Large intestine (tissue), 3 donors: ENCODE data around the gene CSF3R. TPM values are rescaled to one million over a fixed set of nuclear protein-coding genes. Genes with fewer than 3 reads are reported as not detected.

Experiments
- DNase-seq, 2 donors: peaks; one replicate each; pipeline versions ENCODE4 v3.0.0 to v3.0.0-alpha.2; 2013
- H3K27ac ChIP-seq: one replicate; pipeline ENCODE4 v1.5.1; 2013; ENCODE audit warnings: low read length
- H3K27me3 ChIP-seq: 2 replicates; pipeline ENCODE4 v1.6.1; 2013; ENCODE audit warnings: low read length; ENCODE audit not compliant: control insufficient read depth, insufficient read depth
- H3K36me3 ChIP-seq: 2 replicates; pipeline ENCODE4 v1.6.1; 2013; ENCODE audit warnings: low read length; ENCODE audit not compliant: control insufficient read depth, insufficient read depth
- H3K4me1 ChIP-seq: one replicate; pipeline ENCODE4 v1.6.1; 2013; ENCODE audit warnings: low read length; ENCODE audit not compliant: control insufficient read depth, insufficient read depth
- H3K4me3 ChIP-seq: one replicate; pipeline ENCODE4 v1.5.1; 2013; ENCODE audit warnings: low read length
- H3K9me3 ChIP-seq: one replicate; pipeline ENCODE4 v1.6.1; 2013; ENCODE audit warnings: mild to moderate bottlenecking, low read depth, low read length, moderate library complexity; ENCODE audit not compliant: control insufficient read depth
- WGBS: methylation state at CpG from one replicate; pipeline ENCODE4 v1.1.5; 2013; ENCODE audit warnings: low lambda C conversion rate; ENCODE audit not compliant: insufficient coverage; 5-methylcytosine and 5-hydroxymethylcytosine counted together
- polyA plus RNA-seq: library from polyadenylated mRNA; unstranded; fragments of 120-200 nt; gene quantifications from one replicate; pipeline ENCODE4 v1.2.1, GENCODE V29; 2013

The CSF3R gene
- polyA plus RNA-seq, 1 donor = 4.1 TPM

DNA sequence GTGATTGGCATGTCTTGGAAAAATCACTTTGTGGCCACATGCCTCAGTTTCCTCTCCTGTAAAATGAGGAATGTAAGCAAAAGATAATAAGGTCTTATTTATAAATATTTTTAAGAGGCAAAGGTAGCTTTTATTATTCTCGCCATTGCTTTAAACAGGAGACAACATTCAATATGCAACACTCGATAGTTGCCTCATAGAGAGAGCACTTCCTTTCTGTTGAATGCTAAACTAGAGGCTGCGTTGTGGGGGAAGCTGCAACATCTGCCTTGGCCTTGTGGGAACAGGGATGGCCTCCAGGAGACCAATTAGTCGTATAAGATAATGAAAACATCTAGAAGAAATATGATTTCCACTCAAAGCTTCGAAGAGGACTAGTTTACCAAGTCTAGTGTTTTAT, 36.0 kb downstream of the CSF3R start:
- no CpG with 5 or more reads among the region's 5 CpGs for WGBS
- no peaks in the 10 kb centered on the region for H3K4me1 ChIP-seq
- no peaks in the 10 kb centered on the region for H3K36me3 ChIP-seq
- no peak overlapping the region for H3K27ac ChIP-seq
- no peak overlapping the region for H3K4me3 ChIP-seq
- no peaks in the 10 kb centered on the region for H3K9me3 ChIP-seq
- no peak for DNase-seq
- H3K27me3 ChIP-seq = no peaks in the 10 kb centered on the region

- Histone ChIP-seq H3K9me3 (no peaks in the 10 kb centered on the region), H3K36me3 (no peaks in the 10 kb centered on the region), H3K27me3 (no peaks in the 10 kb centered on the region), H3K4me1 (no peaks in the 10 kb centered on the region), H3K4me3 (no peak overlapping the region), H3K27ac (no peak overlapping the region)
- WGBS = no CpG with 5 or more reads among the region's 8 CpGs
- no peak for DNase-seq
Measured at GRCh38 chr1:36446271-36446670, 36.4 kb downstream of the CSF3R start.

GRCh38 chr1:36443297-36443696, 39.4 kb downstream of the CSF3R start:
- Histone ChIP-seq H3K27ac (no peak overlapping the region), H3K27me3 (no peaks in the 10 kb centered on the region), H3K4me3 (no peak overlapping the region), H3K9me3 (no peaks in the 10 kb centered on the region), H3K36me3 (peaks cover 3% of the 10 kb centered on the region), H3K4me1 (no peaks in the 10 kb centered on the region)
- no CpG with 5 or more reads among the region's 2 CpGs for WGBS
- no peak for DNase-seq

DNA sequence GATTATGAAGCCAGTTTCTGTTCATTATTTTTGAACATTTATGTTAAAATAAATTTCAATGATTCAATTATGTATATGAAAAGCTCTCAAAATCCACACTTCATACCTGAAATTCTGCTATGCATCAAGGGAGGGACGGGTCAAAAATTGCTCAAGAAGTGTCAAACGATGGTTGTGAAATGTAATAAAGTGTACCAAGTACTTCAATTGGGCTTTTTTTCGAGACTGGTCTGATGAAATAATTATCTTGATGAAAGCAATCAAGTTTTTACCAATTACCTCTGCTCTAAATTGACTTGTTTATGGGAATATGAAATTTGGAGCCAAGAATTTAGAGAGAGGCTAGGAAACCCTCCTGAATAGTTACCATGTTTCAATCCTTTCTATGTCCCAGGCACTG, 40.4 kb downstream of the CSF3R start:
- WGBS = 100% methylated on average over 2 of the region's 3 CpGs
- no peaks in the 10 kb centered on the region for H3K4me1 ChIP-seq
- H3K9me3 ChIP-seq = no peaks in the 10 kb centered on the region
- H3K4me3 ChIP-seq = no peak overlapping the region
- no peak for DNase-seq
- H3K27ac ChIP-seq = no peak overlapping the region
- peaks cover 3% of the 10 kb centered on the region for H3K36me3 ChIP-seq
- no peaks in the 10 kb centered on the region for H3K27me3 ChIP-seq

GRCh38 chr1:36440646-36441045, 42.1 kb downstream of the CSF3R start:
- Histone ChIP-seq H3K27me3 (no peaks in the 10 kb centered on the region), H3K36me3 (peaks cover 7% of the 10 kb centered on the region), H3K27ac (no peak overlapping the region), H3K4me3 (no peak overlapping the region), H3K9me3 (no peaks in the 10 kb centered on the region), H3K4me1 (no peaks in the 10 kb centered on the region)
- WGBS = 80% methylated on average over 1 of the region's 3 CpGs
- DNase-seq = no peak

DNA sequence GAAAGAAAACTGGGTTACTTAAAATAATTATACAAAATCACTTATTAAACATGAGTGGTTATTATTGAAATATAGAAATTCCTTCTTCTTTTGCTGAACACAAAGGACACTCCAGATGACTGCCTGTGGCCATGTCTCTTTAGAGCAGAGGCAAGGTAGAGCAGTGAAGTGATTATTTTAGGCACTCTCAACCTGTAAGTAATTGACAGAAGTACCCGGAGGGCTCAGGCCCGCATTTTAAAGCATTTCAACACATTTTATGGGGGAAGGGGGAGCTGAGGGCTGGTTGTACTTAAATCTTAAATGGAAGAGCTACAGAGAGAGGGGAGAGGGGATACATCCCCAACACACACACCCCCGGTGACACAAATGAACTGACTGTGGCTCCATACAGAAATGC, 42.7 kb downstream of the CSF3R start:
- H3K4me1 ChIP-seq = no peaks in the 10 kb centered on the region
- peaks cover 7% of the 10 kb centered on the region for H3K36me3 ChIP-seq
- no peak overlapping the region for H3K4me3 ChIP-seq
- no peaks in the 10 kb centered on the region for H3K27me3 ChIP-seq
- no peaks in the 10 kb centered on the region for H3K9me3 ChIP-seq
- no peak overlapping the region for H3K27ac ChIP-seq
- no peak for DNase-seq
- no CpG with 5 or more reads among the region's 3 CpGs for WGBS

DNA sequence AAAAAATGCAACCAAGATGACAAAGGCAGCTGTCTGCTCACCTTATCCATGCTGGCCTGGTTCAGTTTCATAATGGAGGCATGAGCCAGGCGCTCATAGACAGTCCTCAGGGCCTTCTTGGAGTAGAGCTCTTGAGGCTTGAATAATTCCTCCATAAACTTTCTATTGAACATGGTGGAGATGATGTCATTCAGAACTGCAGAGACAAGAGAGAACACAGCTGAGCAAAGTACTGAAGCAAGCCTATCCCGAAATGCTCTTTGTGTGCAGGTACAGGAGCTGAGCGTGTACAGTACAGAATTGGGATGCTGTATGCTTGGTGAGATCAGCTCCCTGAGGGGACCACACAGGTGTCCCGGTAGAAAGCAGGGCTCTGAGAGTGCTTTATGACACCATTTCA, 44.0 kb downstream of the CSF3R start:
- Histone ChIP-seq H3K9me3 (no peaks in the 10 kb centered on the region), H3K4me3 (no peak overlapping the region), H3K4me1 (no peaks in the 10 kb centered on the region), H3K36me3 (peaks cover 7% of the 10 kb centered on the region), H3K27me3 (no peaks in the 10 kb centered on the region), H3K27ac (no peak overlapping the region)
- no CpG with 5 or more reads among the region's 4 CpGs for WGBS
- no peak for DNase-seq

DNA sequence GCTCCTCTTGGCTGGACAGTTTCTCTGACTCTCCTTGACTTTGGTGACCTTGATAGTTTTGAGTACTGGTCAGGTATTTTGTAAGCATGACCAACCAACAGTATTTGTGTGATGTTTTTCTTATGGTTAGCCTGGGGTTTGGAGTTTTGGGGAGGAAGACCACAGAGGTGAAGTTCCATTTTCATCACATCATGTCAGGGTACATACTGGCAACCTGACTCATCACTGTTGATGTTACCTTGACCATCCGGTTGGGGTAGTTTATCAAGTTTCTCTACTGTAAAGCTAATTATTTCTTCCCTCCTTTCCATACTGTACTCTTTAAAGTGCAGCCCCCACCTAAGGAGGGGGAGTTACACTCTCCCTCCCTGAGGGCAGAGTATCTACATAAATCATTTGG, 45.9 kb downstream of the CSF3R start:
- H3K27me3 ChIP-seq = no peaks in the 10 kb centered on the region
- H3K27ac ChIP-seq = no peak overlapping the region
- no peak overlapping the region for H3K4me3 ChIP-seq
- WGBS = no CpG with 5 or more reads among the region's 1 CpG
- DNase-seq = no peak
- H3K36me3 ChIP-seq = peaks cover 9% of the 10 kb centered on the region
- no peaks in the 10 kb centered on the region for H3K4me1 ChIP-seq
- H3K9me3 ChIP-seq = no peaks in the 10 kb centered on the region

- no peak overlapping the region for H3K4me3 ChIP-seq
- no peaks in the 10 kb centered on the region for H3K4me1 ChIP-seq
- no peak for DNase-seq
- H3K36me3 ChIP-seq = peaks cover 10% of the 10 kb centered on the region
- no CpG with 5 or more reads among the region's 1 CpG for WGBS
- H3K27ac ChIP-seq = no peak overlapping the region
- H3K9me3 ChIP-seq = no peaks in the 10 kb centered on the region
- H3K27me3 ChIP-seq = no peaks in the 10 kb centered on the region
Measured at GRCh38 chr1:36433102-36433501, 49.6 kb downstream of the CSF3R start.

GRCh38 chr1:36432616-36433015, 50.1 kb downstream of the CSF3R start:
- no peaks in the 10 kb centered on the region for H3K4me1 ChIP-seq
- H3K9me3 ChIP-seq = no peaks in the 10 kb centered on the region
- no peaks in the 10 kb centered on the region for H3K27me3 ChIP-seq
- WGBS = no CpG with 5 or more reads among the region's 4 CpGs
- no peak overlapping the region for H3K27ac ChIP-seq
- DNase-seq = peak; percentile 18 to 57
- H3K36me3 ChIP-seq = peaks cover 10% of the 10 kb centered on the region
- no peak overlapping the region for H3K4me3 ChIP-seq

DNA sequence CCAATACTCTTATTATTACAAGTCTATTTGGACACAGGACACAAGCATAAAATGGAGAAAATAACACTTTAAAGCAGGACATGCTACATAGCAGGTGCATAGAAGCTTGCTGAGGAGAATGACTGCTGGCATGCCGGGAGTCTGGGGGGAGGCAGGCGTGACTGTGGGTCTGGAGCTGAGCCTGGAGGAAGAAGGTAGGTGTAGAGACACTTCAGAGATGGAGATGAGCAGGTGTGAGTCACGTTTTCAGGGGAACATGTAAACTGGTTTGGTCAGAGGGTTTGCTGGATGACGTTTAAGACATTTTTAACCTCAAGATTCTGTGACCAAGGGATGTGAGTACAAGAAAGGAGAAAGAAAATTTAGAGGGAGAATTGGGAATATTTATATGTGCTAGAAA, 56.9 kb downstream of the CSF3R start:
- 50% methylated on average over 1 of the region's 4 CpGs for WGBS
- Histone ChIP-seq H3K4me1 (no peaks in the 10 kb centered on the region), H3K4me3 (no peak overlapping the region), H3K9me3 (no peaks in the 10 kb centered on the region), H3K27me3 (no peaks in the 10 kb centered on the region), H3K27ac (no peak overlapping the region), H3K36me3 (peaks cover 18% of the 10 kb centered on the region)
- DNase-seq = no peak
